ENCODE results near the gene AFDN.

AFDN gene

DNA sequence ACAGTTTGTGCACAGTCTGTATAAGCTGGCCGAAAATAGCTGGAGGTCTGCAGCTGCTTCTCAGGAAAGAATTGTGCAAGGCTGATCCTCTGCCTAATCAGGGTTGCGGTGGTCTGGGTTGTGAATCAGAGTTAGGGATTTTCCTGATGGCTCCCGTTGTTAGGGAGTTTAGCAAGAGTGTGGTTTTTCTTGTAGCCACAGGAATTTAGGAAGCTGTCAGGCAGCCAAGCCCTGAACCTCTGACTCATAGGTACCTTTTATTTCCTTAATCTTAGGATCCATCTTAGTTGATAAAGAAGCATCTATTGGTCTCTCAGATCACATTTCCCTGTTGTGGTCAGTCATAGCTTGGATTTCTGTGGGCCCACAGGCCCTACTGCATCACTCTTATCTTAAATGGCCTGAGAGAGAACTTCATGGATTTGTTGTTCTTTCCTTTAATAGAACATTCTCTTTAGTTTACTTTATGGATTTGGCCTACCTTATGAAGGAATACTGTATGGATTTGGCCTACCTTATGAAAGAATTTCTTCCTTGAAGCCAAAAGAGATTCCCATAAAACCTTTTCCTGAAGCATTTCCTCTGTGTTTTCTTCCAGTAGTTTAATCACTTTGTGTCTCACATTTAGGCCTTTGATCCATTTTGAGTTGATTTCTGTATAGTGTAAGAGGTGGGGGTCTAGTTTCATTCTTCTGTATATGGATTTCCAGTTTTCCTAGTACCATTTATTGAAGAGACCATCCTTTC, 181.1 kb downstream of the AFDN start:
- TF ChIP-seq, protein P1, sequence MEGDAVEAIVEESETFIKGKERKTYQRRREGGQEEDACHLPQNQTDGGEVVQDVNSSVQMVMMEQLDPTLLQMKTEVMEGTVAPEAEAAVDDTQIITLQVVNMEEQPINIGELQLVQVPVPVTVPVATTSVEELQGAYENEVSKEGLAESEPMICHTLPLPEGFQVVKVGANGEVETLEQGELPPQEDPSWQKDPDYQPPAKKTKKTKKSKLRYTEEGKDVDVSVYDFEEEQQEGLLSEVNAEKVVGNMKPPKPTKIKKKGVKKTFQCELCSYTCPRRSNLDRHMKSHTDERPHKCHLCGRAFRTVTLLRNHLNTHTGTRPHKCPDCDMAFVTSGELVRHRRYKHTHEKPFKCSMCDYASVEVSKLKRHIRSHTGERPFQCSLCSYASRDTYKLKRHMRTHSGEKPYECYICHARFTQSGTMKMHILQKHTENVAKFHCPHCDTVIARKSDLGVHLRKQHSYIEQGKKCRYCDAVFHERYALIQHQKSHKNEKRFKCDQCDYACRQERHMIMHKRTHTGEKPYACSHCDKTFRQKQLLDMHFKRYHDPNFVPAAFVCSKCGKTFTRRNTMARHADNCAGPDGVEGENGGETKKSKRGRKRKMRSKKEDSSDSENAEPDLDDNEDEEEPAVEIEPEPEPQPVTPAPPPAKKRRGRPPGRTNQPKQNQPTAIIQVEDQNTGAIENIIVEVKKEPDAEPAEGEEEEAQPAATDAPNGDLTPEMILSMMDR (IDR thresholded peaks at IDR 0.05; ENCODE audit: low read depth, low read length), result no peak
- H3K4me3 ChIP-seq (ENCODE audit: low read depth, low read length), result no peak overlapping the region

DNA sequence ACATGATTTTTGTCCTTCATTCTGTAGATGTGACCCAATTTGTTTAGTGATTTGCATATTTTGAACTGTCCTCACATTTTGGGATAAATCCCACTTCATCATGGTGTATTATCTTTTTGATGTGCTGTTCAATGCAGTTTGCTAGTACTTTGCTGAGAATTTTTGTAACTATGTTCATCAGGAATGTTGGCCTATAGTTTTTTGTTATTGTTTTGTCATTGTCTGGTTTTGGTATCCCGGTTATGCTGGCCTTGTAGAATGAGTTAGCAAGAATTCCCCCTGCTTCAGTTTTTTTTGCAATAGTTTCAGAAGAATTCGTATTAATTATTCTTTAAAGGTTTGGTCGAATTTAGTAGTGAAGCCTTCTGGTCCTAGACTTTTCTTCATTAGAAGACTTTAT, 182.6 kb downstream of the AFDN start:
- TF ChIP-seq, protein P1 (IDR thresholded peaks at IDR 0.05; ENCODE audit: low read depth, low read length), result no peak
- no peak overlapping the region for H3K4me3 ChIP-seq (ENCODE audit: low read depth, low read length)

- H3K4me3 ChIP-seq (ENCODE audit: low read depth, low read length), result no peak overlapping the region
- TF ChIP-seq, protein P1 (IDR thresholded peaks at IDR 0.05; ENCODE audit: low read depth, low read length), result no peak
These were observed 184.6 kb downstream of the AFDN start for GRCh38 chr6:168011291-168011690.

GRCh38 chr6:168012431-168013249, 185.9 kb downstream of the AFDN start:
- H3K4me3 ChIP-seq (ENCODE audit: low read depth, low read length), result no peak overlapping the region
- TF ChIP-seq, protein P1 (IDR thresholded peaks at IDR 0.05; ENCODE audit: low read depth, low read length), result no peak

- no peak overlapping the region for H3K4me3 ChIP-seq (ENCODE audit: low read depth, low read length)
- TF ChIP-seq, protein P1 (IDR thresholded peaks at IDR 0.05; ENCODE audit: low read depth, low read length), result no peak
These were observed 186.7 kb downstream of the AFDN start for GRCh38 chr6:168013250-168013915.

GRCh38 chr6:168014428-168014827, 187.7 kb downstream of the AFDN start:
- TF ChIP-seq, protein P1 (IDR thresholded peaks at IDR 0.05; ENCODE audit: low read depth, low read length), result no peak
- no peak overlapping the region for H3K4me3 ChIP-seq (ENCODE audit: low read depth, low read length)
